Ascending aorta (tissue), 2 donors: ENCODE results near the gene AATK. TPM values are rescaled to one million over a fixed set of nuclear protein-coding genes. Genes with fewer than 3 reads are reported as not detected.

ENCODE experiments used
- DNase-seq, 2 donors: peaks; one replicate each; pipeline ENCODE4 v3.0.0-alpha.2; 2019; ENCODE audit warnings: low spot score in 2 of 2
- H3K27ac ChIP-seq, 2 donors: fragments of 200-600 bp; sonication (generic); one replicate each; pipeline ENCODE4 v1.5.1; 2016 to 2017; ENCODE audit warnings: mild to moderate bottlenecking in 1 of 2
- H3K27me3 ChIP-seq: fragments of 200-600 bp; sonication (generic); one replicate; pipeline ENCODE4 v1.5.1; 2017
- H3K36me3 ChIP-seq, 2 donors: fragments of 200-600 bp; sonication (generic); one replicate each; pipeline ENCODE4 v1.5.1; 2016
- H3K4me1 ChIP-seq, 2 donors: fragments of 200-600 bp; sonication (generic); one replicate each; pipeline ENCODE4 v1.5.1; 2016 to 2017; ENCODE audit warnings: mild to moderate bottlenecking in 1 of 2
- H3K4me3 ChIP-seq, 2 donors: fragments of 200-600 bp; sonication (generic); one replicate each; pipeline ENCODE4 v1.5.1; 2016 to 2017; ENCODE audit warnings: mild to moderate bottlenecking in 1 of 2
- H3K9me3 ChIP-seq, 2 donors: fragments of 200-600 bp; sonication (generic); one replicate each; pipeline ENCODE4 v1.5.1; 2016
- CTCF ChIP-seq, 3 experiments: fragments of 200-600 bp in 2 of 3; fragments of 450-650 bp in 1 of 3; sonication (generic) in 2 of 3; IDR thresholded peaks; one replicate each; pipeline ENCODE4 v1.5.1; 2016 to 2019; ENCODE audit warnings: antibody characterized with exemption in 3 of 3, mild to moderate bottlenecking in 1 of 3, moderate library complexity in 1 of 3
- intact Hi-C: fragments of 100-400 bp; cut with DNase I; formaldehyde crosslinking; loops from one replicate; pipeline ENCODE4 v1.15.1; 2023
- total RNA-seq: library from RNA; depleted of rRNA; stranded (reverse); fragments of >200 nt; gene quantifications from one replicate; pipeline ENCODE4 v1.1.0, GENCODE V29; 2016

AATK gene
- total RNA-seq, 1 donor from 2014 or later = 20.6 TPM

GRCh38 chr17:81114351-81115093, 51.5 kb downstream of the AATK start:
- no peak for TF ChIP-seq CTCF (IDR thresholded peaks at IDR 0.05)
- DNase-seq = no peak
- no peaks in the 10 kb centered on the region for H3K4me1 ChIP-seq
- H3K27ac ChIP-seq = no peak overlapping the region
- H3K36me3 ChIP-seq = no peaks in the 10 kb centered on the region
- no peak overlapping the region for H3K4me3 ChIP-seq
- no peaks in the 10 kb centered on the region for H3K27me3 ChIP-seq
- intact Hi-C loops = no loop called here
- no peaks in the 10 kb centered on the region for H3K9me3 ChIP-seq

GRCh38 chr17:81113158-81113724, 52.8 kb downstream of the AATK start:
- intact Hi-C loops = no loop called here
- H3K36me3 ChIP-seq = no peaks in the 10 kb centered on the region
- DNase-seq = no peak
- H3K9me3 ChIP-seq = no peaks in the 10 kb centered on the region
- TF ChIP-seq CTCF (IDR thresholded peaks at IDR 0.05) = no peak
- no peak overlapping the region for H3K4me3 ChIP-seq
- no peak overlapping the region for H3K27ac ChIP-seq
- no peaks in the 10 kb centered on the region for H3K27me3 ChIP-seq
- H3K4me1 ChIP-seq = no peaks in the 10 kb centered on the region

GRCh38 chr17:81112450-81112849, 53.6 kb downstream of the AATK start:
- H3K36me3 ChIP-seq = no peaks in the 10 kb centered on the region
- no peaks in the 10 kb centered on the region for H3K27me3 ChIP-seq
- no peak for DNase-seq
- no peak overlapping the region for H3K27ac ChIP-seq
- no peaks in the 10 kb centered on the region for H3K4me1 ChIP-seq
- no peaks in the 10 kb centered on the region for H3K9me3 ChIP-seq
- intact Hi-C loops = no loop called here
- H3K4me3 ChIP-seq = no peak overlapping the region
- TF ChIP-seq CTCF (IDR thresholded peaks at IDR 0.05) = no peak

- no peaks in the 10 kb centered on the region for H3K27me3 ChIP-seq
- no peak overlapping the region for H3K27ac ChIP-seq
- TF ChIP-seq CTCF (IDR thresholded peaks at IDR 0.05) = no peak
- no peaks in the 10 kb centered on the region for H3K9me3 ChIP-seq
- H3K4me1 ChIP-seq = no peaks in the 10 kb centered on the region
- no peaks in the 10 kb centered on the region for H3K36me3 ChIP-seq
- DNase-seq = no peak
- no peak overlapping the region for H3K4me3 ChIP-seq
- intact Hi-C loops = no loop called here
These were observed 55.0 kb downstream of the AATK start for GRCh38 chr17:81111066-81111465.

- no peaks in the 10 kb centered on the region for H3K27me3 ChIP-seq
- no peak for DNase-seq
- intact Hi-C loops = no loop called here
These were observed 55.5 kb downstream of the AATK start for GRCh38 chr17:81110488-81111040.

More at GRCh38 chr17:81110488-81111040, 55.5 kb downstream of the AATK start:
- Histone ChIP-seq H3K9me3 (no peaks in the 10 kb centered on the region), H3K4me3 (no peak overlapping the region), H3K36me3 (no peaks in the 10 kb centered on the region), H3K27ac (no peak overlapping the region), H3K4me1 (no peaks in the 10 kb centered on the region)
- TF ChIP-seq CTCF (IDR thresholded peaks at IDR 0.05) = no peak
